ENCODE data around the gene SENP6. TPM values are rescaled to one million over a fixed set of nuclear protein-coding genes. Genes with fewer than 3 reads are reported as not detected.
"Not testable (repeated sequence)": the region's sequence is repeated elsewhere in the genome, so short reads cannot be mapped to it uniquely, and the experiment has no call there.

The SENP6 gene
- total RNA-seq, 1 experiment from 2014 or later: 94.9 TPM

- no peak for DNase-seq
- H3K4me3 ChIP-seq (ENCODE audit: low read depth, low read length): no peak overlapping the region
- ChIA-PET POLR2A (no interaction called here), CTCF (no interaction called here)
- H3K36me3 ChIP-seq (ENCODE audit: control insufficient read depth, insufficient read depth, low read length): no peaks in the 10 kb centered on the region
- Mint-ChIP-seq H3K4me1 (ENCODE audit: low read depth, unreplicated experiment) (no peaks in the 10 kb centered on the region), H3K4me3 (ENCODE audit: unreplicated experiment) (no peak overlapping the region), H3K9me3 (ENCODE audit: unreplicated experiment) (no peaks in the 10 kb centered on the region), H3K27ac (ENCODE audit: unreplicated experiment) (no peak overlapping the region), H3K27me3 (ENCODE audit: insufficient read depth, unreplicated experiment) (no peaks in the 10 kb centered on the region), H3K36me3 (ENCODE audit: insufficient read depth, unreplicated experiment) (peaks cover 47% of the 10 kb centered on the region)
- H3K27me3 ChIP-seq (replicated peaks; ENCODE audit: control insufficient read depth, insufficient read depth, low read length): no peaks in the 10 kb centered on the region
- intact Hi-C loops (cut with micrococcal nuclease; ENCODE audit: unreplicated experiment): no loop called here
- no peaks in the 10 kb centered on the region for H3K9me3 ChIP-seq
- no TSS peak for BruUV-seq (replicated peaks)
- peak in 1 of 2 experiments; percentile 16 for TF ChIP-seq CTCF (IDR thresholded peaks at IDR 0.05; ENCODE audit: insufficient read depth in 1 of 2, low read depth in 1 of 2, low read length in 1 of 2, severe bottlenecking in 1 of 2, unreplicated experiment in 1 of 2)
- H3K4me1 ChIP-seq: no peaks in the 10 kb centered on the region
These were observed 91.9 kb downstream of the SENP6 start for GRCh38 chr6:75693534-75693933.

- H3K4me3 ChIP-seq (ENCODE audit: low read depth, low read length): no peak overlapping the region
- Mint-ChIP-seq H3K27me3 (ENCODE audit: insufficient read depth, unreplicated experiment) (no peaks in the 10 kb centered on the region), H3K36me3 (ENCODE audit: insufficient read depth, unreplicated experiment) (peaks cover 55% of the 10 kb centered on the region), H3K9me3 (ENCODE audit: unreplicated experiment) (no peaks in the 10 kb centered on the region), H3K27ac (ENCODE audit: unreplicated experiment) (no peak overlapping the region), H3K4me3 (ENCODE audit: unreplicated experiment) (no peak overlapping the region), H3K4me1 (ENCODE audit: low read depth, unreplicated experiment) (no peaks in the 10 kb centered on the region)
- intact Hi-C loops (cut with micrococcal nuclease; ENCODE audit: unreplicated experiment): no loop called here
- POLR2A ChIA-PET: no interaction called here
- H3K9me3 ChIP-seq: no peaks in the 10 kb centered on the region
- no TSS peak for BruUV-seq (replicated peaks)
- TF ChIP-seq CTCF (IDR thresholded peaks at IDR 0.05; ENCODE audit: insufficient read depth in 1 of 2, low read depth in 1 of 2, low read length in 1 of 2, severe bottlenecking in 1 of 2, unreplicated experiment in 1 of 2): no peak
- H3K4me1 ChIP-seq: no peaks in the 10 kb centered on the region
- no peaks in the 10 kb centered on the region for H3K27me3 ChIP-seq (replicated peaks; ENCODE audit: control insufficient read depth, insufficient read depth, low read length)
- H3K36me3 ChIP-seq (ENCODE audit: control insufficient read depth, insufficient read depth, low read length): no peaks in the 10 kb centered on the region
- CTCF ChIA-PET: no interaction called here
- DNase-seq: no peak
These were observed 92.7 kb downstream of the SENP6 start for GRCh38 chr6:75694406-75694805.

GRCh38 chr6:75708334-75708733 is 106.7 kb downstream of the SENP6 start:
- H3K4me1 Mint-ChIP-seq (ENCODE audit: low read depth, unreplicated experiment); H3K27me3 Mint-ChIP-seq (ENCODE audit: insufficient read depth, unreplicated experiment); H3K4me3 Mint-ChIP-seq (ENCODE audit: unreplicated experiment); H3K27ac Mint-ChIP-seq (ENCODE audit: unreplicated experiment); BruUV-seq (replicated peaks); intact Hi-C loops (cut with micrococcal nuclease; ENCODE audit: unreplicated experiment); H3K4me3 ChIP-seq (ENCODE audit: low read depth, low read length); CTCF ChIA-PET; DNase-seq; H3K36me3 ChIP-seq (ENCODE audit: control insufficient read depth, insufficient read depth, low read length); H3K4me1 ChIP-seq; H3K9me3 Mint-ChIP-seq (ENCODE audit: unreplicated experiment); POLR2A ChIA-PET; H3K27me3 ChIP-seq (replicated peaks; ENCODE audit: control insufficient read depth, insufficient read depth, low read length); H3K9me3 ChIP-seq: not testable (repeated sequence)
- H3K36me3 Mint-ChIP-seq (ENCODE audit: insufficient read depth, unreplicated experiment): peaks cover 36% of the 10 kb centered on the region

- Histone ChIP-seq H3K27me3 (replicated peaks; ENCODE audit: control insufficient read depth, insufficient read depth, low read length) (no peaks in the 10 kb centered on the region), H3K36me3 (ENCODE audit: control insufficient read depth, insufficient read depth, low read length) (peaks cover 2% of the 10 kb centered on the region), H3K4me3 (ENCODE audit: low read depth, low read length) (no peak overlapping the region), H3K9me3 (no peaks in the 10 kb centered on the region), H3K4me1 (no peaks in the 10 kb centered on the region)
- Mint-ChIP-seq H3K27me3 (ENCODE audit: insufficient read depth, unreplicated experiment) (no peaks in the 10 kb centered on the region), H3K4me1 (ENCODE audit: low read depth, unreplicated experiment) (no peaks in the 10 kb centered on the region), H3K36me3 (ENCODE audit: insufficient read depth, unreplicated experiment) (peaks cover 38% of the 10 kb centered on the region), H3K4me3 (ENCODE audit: unreplicated experiment) (no peak overlapping the region), H3K27ac (ENCODE audit: unreplicated experiment) (no peak overlapping the region), H3K9me3 (ENCODE audit: unreplicated experiment) (no peaks in the 10 kb centered on the region)
- ChIA-PET POLR2A (no interaction called here), CTCF (no interaction called here)
- intact Hi-C loops (cut with micrococcal nuclease; ENCODE audit: unreplicated experiment): no loop called here
- no TSS peak for BruUV-seq (replicated peaks)
- DNase-seq: no peak
- TF ChIP-seq CTCF (IDR thresholded peaks at IDR 0.05; ENCODE audit: insufficient read depth in 1 of 2, low read depth in 1 of 2, low read length in 1 of 2, severe bottlenecking in 1 of 2, unreplicated experiment in 1 of 2): no peak
These were observed 109.5 kb downstream of the SENP6 start for GRCh38 chr6:75711173-75711572.

Data from Caco-2 (cell line).